Immature natural killer cell (primary cell): ENCODE results near the gene NTN5. TPM values are rescaled to one million over a fixed set of nuclear protein-coding genes. Genes with fewer than 3 reads are reported as not detected.
"Not testable (repeated sequence)": the region's sequence is repeated elsewhere in the genome, so short reads cannot be mapped to it uniquely, and the experiment has no call there.

Experiments used
- DNase-seq, 3 donors: peaks; one replicate each; pipeline ENCODE4 v3.0.0; 2022; ENCODE audit warnings: mixed read lengths in 1 of 3
- H3K27ac Mint-ChIP-seq, 6 donors: one replicate each; pipeline ENCODE4 v1.8.0; 2020; ENCODE audit warnings: mixed read lengths in 6 of 6, mild to moderate bottlenecking in 5 of 6, inconsistent platforms in 4 of 6, moderate library complexity in 3 of 6
- H3K27me3 Mint-ChIP-seq, 3 donors: one replicate each; pipeline ENCODE4 v1.8.0; 2020 to 2021; ENCODE audit warnings: low read depth in 3 of 3, mild to moderate bottlenecking in 3 of 3, mixed read lengths in 3 of 3, moderate library complexity in 3 of 3, inconsistent platforms in 1 of 3
- H3K36me3 Mint-ChIP-seq, 3 donors: one replicate each; pipeline ENCODE4 v1.8.0; 2020; ENCODE audit warnings: mixed read lengths in 3 of 3, inconsistent platforms in 2 of 3, mild to moderate bottlenecking in 2 of 3
- H3K4me1 Mint-ChIP-seq, 2 donors: one replicate each; pipeline ENCODE4 v1.8.0; 2020; ENCODE audit warnings: inconsistent platforms in 2 of 2, mild to moderate bottlenecking in 2 of 2, mixed read lengths in 2 of 2, moderate library complexity in 1 of 2
- H3K4me3 Mint-ChIP-seq, 5 donors: one replicate each; pipeline ENCODE4 v1.8.0; 2020; ENCODE audit warnings: mild to moderate bottlenecking in 5 of 5, mixed read lengths in 5 of 5, inconsistent platforms in 3 of 5, moderate library complexity in 3 of 5
- H3K9me3 Mint-ChIP-seq, 6 donors: one replicate each; pipeline ENCODE4 v1.8.0; 2020; ENCODE audit warnings: mild to moderate bottlenecking in 6 of 6, mixed read lengths in 6 of 6, inconsistent platforms in 4 of 6, moderate library complexity in 3 of 6
- polyA plus RNA-seq, 3 donors: library from polyadenylated mRNA; unstranded; fragments of 300-500 nt; fragmentation: Illumina TruSeq; gene quantifications; one replicate each; pipeline ENCODE4 v1.2.3, GENCODE V29; 2021

Gene NTN5
- polyA plus RNA-seq, 3 donors from 2014 or later: 0.46 TPM; not detected in 2

DNA sequence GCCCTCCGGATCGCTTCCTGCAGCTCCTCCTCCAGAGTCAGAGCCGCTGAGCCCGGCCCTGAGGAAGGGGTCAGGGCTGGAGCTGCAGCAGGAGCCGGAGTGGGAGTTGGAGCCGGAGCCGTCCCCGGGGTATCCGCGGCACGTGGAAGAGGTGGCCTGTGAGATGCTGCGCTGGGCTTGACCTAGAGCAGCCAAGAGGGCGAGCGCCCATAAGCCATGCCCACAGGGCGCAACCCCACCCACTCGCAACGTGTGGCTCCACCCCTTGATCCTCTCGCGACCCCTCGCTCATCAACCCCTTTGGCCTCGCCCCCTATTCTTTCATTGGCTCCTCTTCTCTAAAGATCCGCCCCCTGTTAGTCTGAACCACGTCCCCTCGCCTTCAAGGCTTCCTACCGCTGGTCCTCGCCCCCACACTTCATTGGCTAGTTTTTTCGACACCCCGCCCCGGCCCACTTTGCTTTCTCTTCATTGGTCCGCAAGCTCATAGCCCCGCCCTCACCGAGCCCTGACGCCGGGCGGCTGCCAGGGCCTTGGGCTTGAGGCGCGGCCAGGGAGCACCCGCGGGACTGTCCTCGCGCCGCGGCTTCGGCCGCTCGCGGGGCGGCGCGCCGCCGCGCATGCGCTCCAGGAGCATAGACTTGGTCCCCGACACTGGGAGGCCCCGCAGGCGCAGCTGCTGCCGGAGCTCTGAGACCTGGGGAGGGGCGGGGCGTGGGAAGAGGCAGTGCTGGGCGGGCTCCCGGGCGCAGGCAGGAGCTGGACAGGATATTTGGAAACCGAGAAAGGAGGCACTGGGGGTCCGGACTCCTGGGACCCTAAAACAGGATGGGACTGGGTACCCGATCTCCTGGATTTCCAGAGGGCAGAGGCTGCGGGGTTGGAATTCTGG is 41.3 kb upstream of the NTN5 start:
- H3K9me3 Mint-ChIP-seq: no peaks in the 10 kb centered on the region

GRCh38 chr19:48713041-48713863 is 40.4 kb upstream of the NTN5 start:
- DNase-seq: no peak
- Mint-ChIP-seq H3K36me3 (no peaks in the 10 kb centered on the region), H3K27me3 (peaks cover 2 to 4% (median 3%) of the 10 kb centered on the region in 3 donors), H3K4me1 (peaks cover 11 to 14% of the 10 kb centered on the region in 2 donors), H3K9me3 (no peaks in the 10 kb centered on the region), H3K27ac (peak overlapping the region in 4 of 6 donors; percentile 7 to 78 (median 41)), H3K4me3 (peak overlapping the region; percentile 78 to 86 (median 84))

More for the DNA sequence above, 41.3 kb upstream of the NTN5 start:
- peak; percentile 98 to 99 (median 98) for DNase-seq
- Mint-ChIP-seq H3K27me3 (peaks cover 2 to 4% (median 3%) of the 10 kb centered on the region in 3 donors), H3K36me3 (no peaks in the 10 kb centered on the region), H3K4me3 (peak overlapping the region; percentile 78 to 86 (median 84)), H3K4me1 (peaks cover 11 to 14% of the 10 kb centered on the region in 2 donors), H3K27ac (peak overlapping the region; percentile 43 to 88 (median 76))

GRCh38 chr19:48711106-48711662 is 38.4 kb upstream of the NTN5 start:
- Mint-ChIP-seq H3K9me3 (no peaks in the 10 kb centered on the region), H3K27ac (no peak overlapping the region), H3K4me3 (peak overlapping the region in 2 of 5 donors; percentile 18 to 25), H3K36me3 (peaks cover 4 to 5% (median 4%) of the 10 kb centered on the region in 3 donors), H3K4me1 (peaks cover 11 to 14% of the 10 kb centered on the region in 2 donors), H3K27me3 (peaks cover 2 to 3% (median 3%) of the 10 kb centered on the region in 3 donors)
- DNase-seq: no peak

DNA sequence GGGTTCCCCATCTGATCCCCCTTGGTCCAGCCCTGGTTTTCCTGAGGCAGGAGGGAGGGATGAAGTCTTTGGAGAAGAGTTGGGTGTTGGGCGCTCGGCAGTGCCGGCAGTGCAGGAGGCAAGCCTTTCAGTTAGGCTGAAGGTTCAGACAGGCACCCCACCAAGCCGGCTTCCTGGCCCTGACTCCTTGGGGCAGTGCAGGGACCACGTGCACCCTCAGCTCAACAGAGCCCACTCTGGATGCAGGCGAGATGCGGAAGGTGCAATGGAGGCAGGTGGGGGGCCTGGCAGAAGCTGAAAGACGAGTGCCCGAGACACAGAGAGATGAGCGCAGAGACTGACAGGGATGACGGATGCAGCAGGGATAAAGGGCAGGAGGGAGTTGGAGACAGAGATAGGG is 35.7 kb upstream of the NTN5 start:
- Mint-ChIP-seq H3K9me3 (no peaks in the 10 kb centered on the region), H3K27ac (no peak overlapping the region), H3K4me3 (no peak overlapping the region), H3K27me3 (peaks cover 0 to 2% (median 0%) of the 10 kb centered on the region in 3 donors), H3K36me3 (peaks cover 4 to 9% (median 4%) of the 10 kb centered on the region in 3 donors), H3K4me1 (peaks cover 0 to 2% of the 10 kb centered on the region in 2 donors)
- DNase-seq: no peak

DNA sequence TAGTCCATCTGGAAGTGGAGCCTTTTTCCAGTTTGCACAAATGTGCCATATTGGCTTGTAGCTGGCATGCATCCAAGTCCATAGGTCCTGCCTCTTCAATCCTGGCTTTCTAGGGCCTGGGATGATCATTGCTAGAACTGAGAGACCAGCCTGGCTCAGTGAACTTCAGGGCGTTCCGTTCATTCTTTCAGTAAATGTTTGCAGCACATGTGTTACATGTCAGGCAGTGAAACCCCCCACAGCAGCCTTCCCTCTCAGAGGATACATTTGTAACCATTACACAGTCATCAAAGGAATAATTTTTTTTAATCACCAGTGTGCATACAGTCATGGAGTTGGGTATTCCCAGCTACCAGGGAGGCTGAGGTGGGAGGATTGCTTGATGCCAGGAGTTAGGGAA is 32.6 kb upstream of the NTN5 start:
- H3K27me3 Mint-ChIP-seq: peaks cover 0 to 2% (median 0%) of the 10 kb centered on the region in 3 donors
- H3K36me3 Mint-ChIP-seq: peaks cover 4 to 19% (median 9%) of the 10 kb centered on the region in 3 donors
- H3K27ac Mint-ChIP-seq: no peak overlapping the region
- H3K4me3 Mint-ChIP-seq: no peak overlapping the region
- H3K9me3 Mint-ChIP-seq: no peaks in the 10 kb centered on the region
- H3K4me1 Mint-ChIP-seq: no peaks in the 10 kb centered on the region
- no peak for DNase-seq

DNA sequence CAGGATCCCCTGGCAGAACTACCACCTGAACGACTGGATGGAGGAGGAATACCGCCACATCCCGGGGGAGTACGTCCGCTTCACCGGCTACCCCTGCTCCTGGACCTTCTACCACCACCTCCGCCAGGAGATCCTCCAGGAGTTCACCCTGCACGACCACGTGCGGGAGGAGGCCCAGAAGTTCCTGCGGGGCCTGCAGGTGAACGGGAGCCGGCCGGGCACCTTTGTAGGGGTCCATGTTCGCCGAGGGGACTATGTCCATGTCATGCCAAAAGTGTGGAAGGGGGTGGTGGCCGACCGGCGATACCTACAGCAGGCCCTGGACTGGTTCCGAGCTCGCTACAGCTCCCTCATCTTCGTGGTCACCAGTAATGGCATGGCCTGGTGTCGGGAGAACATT is 30.5 kb upstream of the NTN5 start:
- DNase-seq: no peak
- Mint-ChIP-seq H3K36me3 (peaks cover 4 to 19% (median 13%) of the 10 kb centered on the region in 3 donors), H3K9me3 (no peaks in the 10 kb centered on the region), H3K4me3 (no peak overlapping the region), H3K27me3 (peaks cover 0 to 5% (median 1%) of the 10 kb centered on the region in 3 donors), H3K27ac (no peak overlapping the region), H3K4me1 (no peaks in the 10 kb centered on the region)

GRCh38 chr19:48702701-48703100 is 29.9 kb upstream of the NTN5 start:
- Mint-ChIP-seq H3K4me1 (no peaks in the 10 kb centered on the region), H3K27me3 (peaks cover 0 to 3% (median 1%) of the 10 kb centered on the region in 3 donors), H3K9me3 (no peaks in the 10 kb centered on the region), H3K36me3 (peaks cover 4 to 19% (median 13%) of the 10 kb centered on the region in 3 donors), H3K27ac (no peak overlapping the region), H3K4me3 (no peak overlapping the region)
- no peak for DNase-seq

- H3K36me3 Mint-ChIP-seq: peaks cover 0 to 10% (median 9%) of the 10 kb centered on the region in 3 donors
- peaks cover 0 to 8% (median 8%) of the 10 kb centered on the region in 3 donors for H3K27me3 Mint-ChIP-seq
- H3K9me3 Mint-ChIP-seq: no peaks in the 10 kb centered on the region
- H3K4me1 Mint-ChIP-seq: peaks cover 0 to 6% of the 10 kb centered on the region in 2 donors
- DNase-seq: no peak
- H3K4me3 Mint-ChIP-seq: no peak overlapping the region
- no peak overlapping the region for H3K27ac Mint-ChIP-seq
Observed at GRCh38 chr19:48698046-48698445, 25.2 kb upstream of the NTN5 start.

GRCh38 chr19:48696353-48697010 is 23.7 kb upstream of the NTN5 start:
- H3K4me3 Mint-ChIP-seq: peak overlapping the region in 4 of 5 donors; percentile 21 to 70 (median 42)
- H3K9me3 Mint-ChIP-seq: no peaks in the 10 kb centered on the region
- H3K36me3 Mint-ChIP-seq: peaks cover 0 to 9% (median 5%) of the 10 kb centered on the region in 3 donors
- DNase-seq: no peak
- H3K27ac Mint-ChIP-seq: no peak overlapping the region
- peaks cover 0 to 6% of the 10 kb centered on the region in 2 donors for H3K4me1 Mint-ChIP-seq
- peaks cover 0 to 8% (median 8%) of the 10 kb centered on the region in 3 donors for H3K27me3 Mint-ChIP-seq

- DNase-seq: no peak
- Mint-ChIP-seq H3K4me1 (peaks cover 0 to 6% of the 10 kb centered on the region in 2 donors), H3K27me3 (peaks cover 0 to 8% (median 8%) of the 10 kb centered on the region in 3 donors), H3K4me3 (peak within 1 kb of the TSS in 4 of 5 donors; percentile 21 to 70 (median 42)), H3K27ac (no peak within 1 kb of the TSS), H3K9me3 (no peaks in the 10 kb centered on the region), H3K36me3 (peaks cover 0 to 8% (median 4%) of the 10 kb centered on the region in 3 donors)
Observed at GRCh38 chr19:48695743-48696352, 23.0 kb upstream of the NTN5 start, which contains the start of gene FUT2. TSS of gene FUT2 (plus strand) at chr19:48695971. CDS start at chr19:48702957, 6,986 bp downstream.

- not testable (repeated sequence) for H3K4me3 Mint-ChIP-seq, H3K27me3 Mint-ChIP-seq, H3K4me1 Mint-ChIP-seq, H3K36me3 Mint-ChIP-seq, H3K27ac Mint-ChIP-seq, H3K9me3 Mint-ChIP-seq, DNase-seq
Observed at GRCh38 chr19:48693629-48694028, 20.8 kb upstream of the NTN5 start.

DNA sequence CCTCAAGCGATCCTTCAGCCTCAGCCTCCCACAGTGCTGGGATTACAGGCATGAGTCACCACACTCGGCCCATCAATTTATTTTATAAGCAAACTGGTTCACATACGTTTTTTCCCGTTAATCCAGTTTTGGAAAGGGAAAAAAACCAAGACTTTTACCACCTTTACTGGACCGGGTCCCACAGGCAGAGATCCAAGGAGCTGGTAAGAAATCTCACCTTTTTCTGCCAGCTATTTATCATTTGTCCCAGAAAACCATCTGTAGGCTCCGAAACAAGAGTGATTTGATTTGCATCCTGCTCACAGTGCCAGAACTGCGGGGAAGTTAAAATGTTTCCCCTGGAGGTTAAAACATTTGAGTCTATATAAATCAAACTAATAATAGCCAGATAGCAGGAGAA is 16.6 kb upstream of the NTN5 start:
- Mint-ChIP-seq H3K36me3 (no peaks in the 10 kb centered on the region), H3K27me3 (peaks cover 0 to 3% (median 0%) of the 10 kb centered on the region in 3 donors), H3K27ac (no peak overlapping the region), H3K4me3 (no peak overlapping the region), H3K4me1 (no peaks in the 10 kb centered on the region), H3K9me3 (no peaks in the 10 kb centered on the region)
- no peak for DNase-seq

DNA sequence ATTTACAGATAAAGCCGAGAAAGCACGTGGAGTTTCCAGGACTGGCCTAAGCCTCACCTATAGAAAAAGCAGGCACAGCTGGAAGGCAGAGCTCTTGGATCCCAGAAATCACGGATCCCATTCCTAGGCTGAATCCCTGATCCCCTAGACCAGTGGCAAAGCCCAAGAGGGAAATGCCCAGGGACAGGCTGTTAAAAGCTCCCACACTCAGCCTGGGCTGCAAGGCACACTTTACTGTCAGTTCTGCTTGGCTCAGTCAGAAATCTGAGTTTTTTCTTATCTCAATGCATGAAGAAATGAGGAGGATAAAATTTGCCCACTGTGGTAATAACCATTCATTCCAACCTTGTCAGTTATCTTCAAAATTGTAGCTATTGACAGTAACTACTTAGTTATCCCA is 15.0 kb upstream of the NTN5 start:
- Mint-ChIP-seq H3K36me3 (no peaks in the 10 kb centered on the region), H3K9me3 (no peaks in the 10 kb centered on the region), H3K4me3 (no peak overlapping the region), H3K27me3 (no peaks in the 10 kb centered on the region), H3K27ac (no peak overlapping the region), H3K4me1 (no peaks in the 10 kb centered on the region)
- no peak for DNase-seq
